ENCODE data around the gene SUSD1. TPM values are rescaled to one million over a fixed set of nuclear protein-coding genes. Genes with fewer than 3 reads are reported as not detected.

The SUSD1 gene
- total RNA-seq, 6 donors from 2014 or later = 15.5 to 29.5 (median 20.4) TPM

DNA sequence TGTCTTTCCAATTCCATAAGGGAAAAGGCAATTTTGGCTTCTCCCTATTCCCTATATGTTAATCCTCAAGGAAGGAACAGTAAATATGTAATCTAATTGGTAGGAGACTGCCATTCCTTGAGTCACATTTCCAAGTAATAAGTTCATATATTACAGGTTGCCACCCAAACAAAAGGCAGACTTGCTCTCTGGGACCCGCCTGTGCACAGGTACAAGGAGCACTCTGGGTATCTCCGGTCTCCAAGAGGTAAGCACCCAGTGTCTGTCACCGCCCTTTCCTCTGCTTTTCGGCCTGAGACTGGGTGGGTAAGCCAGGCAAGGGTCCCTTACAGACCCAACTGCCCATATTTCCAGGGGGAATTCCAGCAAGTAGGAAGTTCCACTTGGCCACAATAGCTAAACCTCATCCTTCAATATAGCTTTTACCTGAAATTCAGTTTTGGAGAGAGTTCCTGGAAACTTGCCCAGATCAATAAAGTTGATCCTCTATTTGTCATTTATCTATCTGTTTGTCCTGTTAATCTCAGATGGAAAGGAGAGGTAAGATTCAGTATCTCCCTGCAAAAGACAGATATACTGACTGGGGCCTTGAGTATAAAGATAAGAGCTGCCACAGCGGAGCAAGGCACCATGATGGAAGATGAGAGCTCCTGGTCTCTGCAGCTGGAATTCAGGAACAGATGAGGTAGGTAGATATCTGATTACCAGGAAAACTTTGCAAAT, 81.8 kb downstream of the SUSD1 start:
- peaks cover 0 to 4% (median 0%) of the 10 kb centered on the region in 4 donors for H3K4me1 ChIP-seq
- DNase-seq = no peak
- no peaks in the 10 kb centered on the region for H3K36me3 ChIP-seq
- no peak overlapping the region for H3K27ac ChIP-seq
- WGBS, 2 donors = 89 to 96% methylated on average over 5 of the region's 5 CpGs
- H3K27me3 ChIP-seq = no peaks in the 10 kb centered on the region
- H3K4me3 ChIP-seq = no peak overlapping the region
- no peak for TF ChIP-seq EP300 (IDR thresholded peaks at IDR 0.05)
- no peak for TF ChIP-seq POLR2A (IDR thresholded peaks at IDR 0.05)
- TF ChIP-seq POLR2AphosphoS5 (IDR thresholded peaks at IDR 0.05) = no peak
- TF ChIP-seq, protein P1, sequence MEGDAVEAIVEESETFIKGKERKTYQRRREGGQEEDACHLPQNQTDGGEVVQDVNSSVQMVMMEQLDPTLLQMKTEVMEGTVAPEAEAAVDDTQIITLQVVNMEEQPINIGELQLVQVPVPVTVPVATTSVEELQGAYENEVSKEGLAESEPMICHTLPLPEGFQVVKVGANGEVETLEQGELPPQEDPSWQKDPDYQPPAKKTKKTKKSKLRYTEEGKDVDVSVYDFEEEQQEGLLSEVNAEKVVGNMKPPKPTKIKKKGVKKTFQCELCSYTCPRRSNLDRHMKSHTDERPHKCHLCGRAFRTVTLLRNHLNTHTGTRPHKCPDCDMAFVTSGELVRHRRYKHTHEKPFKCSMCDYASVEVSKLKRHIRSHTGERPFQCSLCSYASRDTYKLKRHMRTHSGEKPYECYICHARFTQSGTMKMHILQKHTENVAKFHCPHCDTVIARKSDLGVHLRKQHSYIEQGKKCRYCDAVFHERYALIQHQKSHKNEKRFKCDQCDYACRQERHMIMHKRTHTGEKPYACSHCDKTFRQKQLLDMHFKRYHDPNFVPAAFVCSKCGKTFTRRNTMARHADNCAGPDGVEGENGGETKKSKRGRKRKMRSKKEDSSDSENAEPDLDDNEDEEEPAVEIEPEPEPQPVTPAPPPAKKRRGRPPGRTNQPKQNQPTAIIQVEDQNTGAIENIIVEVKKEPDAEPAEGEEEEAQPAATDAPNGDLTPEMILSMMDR (IDR thresholded peaks at IDR 0.05) = no peak
- ATAC-seq (ENCODE audit: low FRiP score in 2 of 2) = no peak
- no peaks in the 10 kb centered on the region for H3K9me3 ChIP-seq

DNA sequence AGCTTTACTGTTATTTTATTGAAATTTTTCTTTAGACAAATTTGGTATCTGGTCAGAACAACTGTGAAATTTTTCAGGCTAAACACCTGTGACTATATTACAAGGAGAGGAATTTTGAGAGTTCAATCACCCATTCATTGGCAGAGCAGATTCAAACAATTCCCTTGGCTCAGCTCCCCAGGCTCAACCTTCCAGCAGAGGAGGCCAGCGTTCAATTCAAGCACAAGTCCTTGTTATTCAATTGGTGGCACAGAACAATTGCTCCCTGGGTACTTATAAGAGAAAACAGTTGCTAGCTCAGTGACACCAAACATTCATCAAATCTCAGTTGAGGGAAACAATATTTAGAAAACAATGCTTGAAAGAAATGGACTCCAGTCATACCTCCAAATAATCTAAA, 83.3 kb downstream of the SUSD1 start:
- no peak for ATAC-seq (ENCODE audit: low FRiP score in 2 of 2)
- Histone ChIP-seq H3K9me3 (no peaks in the 10 kb centered on the region), H3K4me1 (no peaks in the 10 kb centered on the region), H3K4me3 (no peak overlapping the region), H3K36me3 (no peaks in the 10 kb centered on the region), H3K27ac (no peak overlapping the region), H3K27me3 (no peaks in the 10 kb centered on the region)
- no peak for TF ChIP-seq EP300 (IDR thresholded peaks at IDR 0.05)
- TF ChIP-seq, protein P1 (IDR thresholded peaks at IDR 0.05) = peak in 1 of 6 experiments; percentile 7
- WGBS, 2 donors = 33 to 34% methylated on average over 1 of the region's 1 CpG
- no peak for DNase-seq

DNA sequence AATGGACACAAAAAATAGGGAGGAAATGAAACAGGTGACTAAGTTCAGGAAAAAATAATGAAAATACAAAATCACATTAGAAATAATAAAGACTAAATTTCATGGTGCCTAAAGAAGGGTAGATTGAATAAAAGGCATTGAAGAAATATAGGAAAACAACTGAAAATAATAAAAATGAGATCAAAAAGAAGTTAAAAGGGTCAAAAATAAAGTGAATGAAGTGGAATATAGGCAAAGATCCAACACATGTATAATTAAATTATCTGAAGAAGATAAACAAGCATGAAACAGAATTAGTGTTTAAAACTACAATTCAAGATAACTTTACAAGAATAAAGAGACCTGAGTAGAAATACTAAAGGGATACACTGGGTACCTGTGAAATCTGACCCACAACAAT, 87.6 kb downstream of the SUSD1 start:
- Histone ChIP-seq H3K4me1 (no peaks in the 10 kb centered on the region), H3K4me3 (no peak overlapping the region), H3K9me3 (no peaks in the 10 kb centered on the region), H3K27me3 (no peaks in the 10 kb centered on the region), H3K27ac (no peak overlapping the region), H3K36me3 (no peaks in the 10 kb centered on the region)
- ATAC-seq (ENCODE audit: low FRiP score in 2 of 2) (no peak), DNase-seq (no peak)
- TF ChIP-seq POLR2AphosphoS5 (IDR thresholded peaks at IDR 0.05) = no peak
- TF ChIP-seq POLR2A (IDR thresholded peaks at IDR 0.05) = no peak
- TF ChIP-seq, protein P1 (IDR thresholded peaks at IDR 0.05) = no peak
- TF ChIP-seq EP300 (IDR thresholded peaks at IDR 0.05) = no peak

DNA sequence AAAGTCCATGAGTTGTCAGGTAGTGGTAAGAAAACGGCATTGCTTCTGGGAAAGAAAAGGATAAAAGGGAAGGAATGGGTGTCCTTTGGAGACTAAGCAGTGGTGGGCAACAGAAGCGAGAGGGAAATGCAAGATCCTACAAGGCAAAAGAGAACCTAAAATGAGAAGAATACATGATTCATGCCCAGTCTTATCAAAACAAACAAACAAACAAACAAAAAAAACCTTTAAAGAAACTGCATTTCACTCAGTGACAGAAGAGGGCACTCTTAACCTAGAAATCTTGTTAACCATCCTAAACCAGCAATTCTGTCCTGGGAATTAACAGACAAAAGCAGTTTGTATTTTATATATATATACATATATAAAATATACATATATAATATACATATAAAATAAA, 88.5 kb downstream of the SUSD1 start:
- Histone ChIP-seq H3K36me3 (no peaks in the 10 kb centered on the region), H3K9me3 (no peaks in the 10 kb centered on the region), H3K4me3 (no peak overlapping the region), H3K27me3 (no peaks in the 10 kb centered on the region), H3K4me1 (no peaks in the 10 kb centered on the region), H3K27ac (no peak overlapping the region)
- DNase-seq = no peak
- TF ChIP-seq, protein P1 (IDR thresholded peaks at IDR 0.05) = peak in 4 of 6 experiments; percentile 15 to 40 (median 19)
- no peak for TF ChIP-seq POLR2AphosphoS5 (IDR thresholded peaks at IDR 0.05)
- WGBS, 2 donors = 79 to 84% methylated on average over 2 of the region's 2 CpGs
- ATAC-seq (ENCODE audit: low FRiP score in 2 of 2) = no peak

DNA sequence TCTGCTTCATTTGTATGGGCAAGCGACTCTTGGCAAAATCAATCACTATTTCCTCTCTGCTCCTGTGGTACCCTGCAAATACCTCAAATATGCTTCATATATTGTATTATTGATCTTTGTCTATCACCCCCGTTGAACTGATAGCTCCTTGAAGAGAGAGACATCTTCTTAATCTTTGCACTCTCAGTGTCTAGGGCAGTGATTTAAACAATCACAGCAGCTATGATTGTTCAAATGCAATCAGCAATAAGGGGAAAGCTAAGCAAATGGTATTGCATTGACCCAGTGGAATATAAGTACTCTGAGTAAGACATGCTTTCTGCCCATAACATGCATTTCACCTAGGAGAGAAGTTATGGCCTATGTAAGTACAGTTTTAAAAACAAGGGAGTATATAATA, 90.2 kb downstream of the SUSD1 start:
- Histone ChIP-seq H3K9me3 (no peaks in the 10 kb centered on the region), H3K36me3 (no peaks in the 10 kb centered on the region), H3K27ac (no peak overlapping the region), H3K4me3 (no peak overlapping the region), H3K4me1 (no peaks in the 10 kb centered on the region), H3K27me3 (no peaks in the 10 kb centered on the region)
- DNase-seq (no peak), ATAC-seq (ENCODE audit: low FRiP score in 2 of 2) (no peak)
- WGBS, 2 donors = 42 to 51% methylated on average over 2 of the region's 2 CpGs
- TF ChIP-seq POLR2AphosphoS5 (IDR thresholded peaks at IDR 0.05) (no peak), EP300 (IDR thresholded peaks at IDR 0.05) (no peak), POLR2A (IDR thresholded peaks at IDR 0.05) (no peak)
- TF ChIP-seq, protein P1 (IDR thresholded peaks at IDR 0.05) = no peak

All from upper lobe of left lung (tissue), 6 donors.